Measurements from ENCODE around the gene SLC38A2. TPM values are rescaled to one million over a fixed set of nuclear protein-coding genes. Genes with fewer than 3 reads are reported as not detected.

SLC38A2 gene
- total and polyA plus RNA-seq, 2 donors (not counting 1 experiment from before 2014, with no cell fraction given) = 61.6 to 202 TPM

DNA sequence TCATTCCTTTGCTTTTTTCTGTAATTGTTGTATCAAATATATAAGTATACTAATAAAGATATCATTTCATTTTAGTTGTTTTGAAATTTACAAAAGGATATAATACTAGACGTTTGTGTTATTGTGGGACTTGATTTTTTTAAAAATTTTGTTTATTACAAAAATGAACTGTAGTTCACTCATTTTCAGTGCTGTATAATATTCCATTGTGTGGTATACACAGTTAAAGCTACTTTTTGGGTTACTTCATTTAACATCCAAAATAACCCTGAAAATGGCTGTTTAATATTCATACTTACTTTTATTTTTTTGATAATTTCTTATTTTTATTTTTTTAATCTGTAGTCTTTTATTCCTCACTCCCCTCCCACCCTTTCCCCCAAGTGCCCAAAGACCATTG is 21.4 kb downstream of the SLC38A2 start:
- Histone ChIP-seq H3K4me3 (ENCODE audit: control extremely low read depth in 1 of 5, extremely low read depth in 1 of 5, insufficient read depth in 1 of 5, low read depth in 2 of 5, low read length in 4 of 5) (no peak overlapping the region), H3K27me3 (replicated peaks in 1 of 4; ENCODE audit: control extremely low read depth in 1 of 4, control insufficient read depth in 3 of 4, insufficient read depth in 4 of 4, low read length in 3 of 4) (peaks cover 0 to 4% (median 0%) of the 10 kb centered on the region in 4 experiments), H3K79me2 (ENCODE audit: control insufficient read depth, insufficient read depth, low read length) (no peaks in the 10 kb centered on the region), H3K9ac (ENCODE audit: low read length) (no peak overlapping the region), H3K36me3 (replicated peaks in 1 of 2; ENCODE audit: control extremely low read depth in 1 of 2, control insufficient read depth in 1 of 2, extremely low read depth in 1 of 2, insufficient read depth in 2 of 2, low read length in 1 of 2) (no peaks in the 10 kb centered on the region), H3K27ac (ENCODE audit: low read length in 2 of 2) (no peak overlapping the region), H3K4me1 (ENCODE audit: control insufficient read depth in 2 of 2, insufficient read depth in 2 of 2, low read length in 2 of 2) (no peaks in the 10 kb centered on the region), H2AFZ (ENCODE audit: insufficient read depth, low read depth, low read length, poor library complexity, severe bottlenecking) (no peak overlapping the region), H3K4me2 (replicated peaks; ENCODE audit: low read depth, low read length, poor library complexity, severe bottlenecking) (no peak overlapping the region), H3K9me3 (ENCODE audit: control extremely low read depth in 1 of 3, control insufficient read depth in 2 of 3, insufficient read depth in 1 of 3, low read length in 2 of 3) (no peaks in the 10 kb centered on the region), H4K20me1 (ENCODE audit: control insufficient read depth, insufficient read depth, low read length, poor library complexity, severe bottlenecking) (no peaks in the 10 kb centered on the region)
- intact Hi-C loops (cut with micrococcal nuclease) = no loop called here
- no peak for DNase-seq
- POLR2A ChIA-PET = interaction anchor here (0.6 kb wide), 1 partner anchor 199 kb away, joined by 3 read pairs; no protein-coding TSS in a partner anchor
- Mint-ChIP-seq H3K4me1 (no peaks in the 10 kb centered on the region), H3K9me3 (ENCODE audit: insufficient read depth) (no peaks in the 10 kb centered on the region), H3K27me3 (no peaks in the 10 kb centered on the region), H3K4me3 (no peak overlapping the region), H3K27ac (no peak overlapping the region)
- CTCF ChIA-PET = interaction anchor here (1.3 kb wide), 1 partner anchor 226 kb away, joined by 6 read pairs; no protein-coding TSS in a partner anchor
- no CpG with 5 or more reads among the region's 1 CpG for WGBS (ENCODE audit: insufficient coverage)
- TF ChIP-seq, protein P1, sequence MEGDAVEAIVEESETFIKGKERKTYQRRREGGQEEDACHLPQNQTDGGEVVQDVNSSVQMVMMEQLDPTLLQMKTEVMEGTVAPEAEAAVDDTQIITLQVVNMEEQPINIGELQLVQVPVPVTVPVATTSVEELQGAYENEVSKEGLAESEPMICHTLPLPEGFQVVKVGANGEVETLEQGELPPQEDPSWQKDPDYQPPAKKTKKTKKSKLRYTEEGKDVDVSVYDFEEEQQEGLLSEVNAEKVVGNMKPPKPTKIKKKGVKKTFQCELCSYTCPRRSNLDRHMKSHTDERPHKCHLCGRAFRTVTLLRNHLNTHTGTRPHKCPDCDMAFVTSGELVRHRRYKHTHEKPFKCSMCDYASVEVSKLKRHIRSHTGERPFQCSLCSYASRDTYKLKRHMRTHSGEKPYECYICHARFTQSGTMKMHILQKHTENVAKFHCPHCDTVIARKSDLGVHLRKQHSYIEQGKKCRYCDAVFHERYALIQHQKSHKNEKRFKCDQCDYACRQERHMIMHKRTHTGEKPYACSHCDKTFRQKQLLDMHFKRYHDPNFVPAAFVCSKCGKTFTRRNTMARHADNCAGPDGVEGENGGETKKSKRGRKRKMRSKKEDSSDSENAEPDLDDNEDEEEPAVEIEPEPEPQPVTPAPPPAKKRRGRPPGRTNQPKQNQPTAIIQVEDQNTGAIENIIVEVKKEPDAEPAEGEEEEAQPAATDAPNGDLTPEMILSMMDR (IDR thresholded peaks at IDR 0.05) = no peak
- no peak for TF ChIP-seq EZH2 (IDR thresholded peaks at IDR 0.05; ENCODE audit: borderline replicate concordance, insufficient read depth, low read depth, low read length, poor library complexity, severe bottlenecking)
- no peak for ATAC-seq (ENCODE audit: low read depth)

DNA sequence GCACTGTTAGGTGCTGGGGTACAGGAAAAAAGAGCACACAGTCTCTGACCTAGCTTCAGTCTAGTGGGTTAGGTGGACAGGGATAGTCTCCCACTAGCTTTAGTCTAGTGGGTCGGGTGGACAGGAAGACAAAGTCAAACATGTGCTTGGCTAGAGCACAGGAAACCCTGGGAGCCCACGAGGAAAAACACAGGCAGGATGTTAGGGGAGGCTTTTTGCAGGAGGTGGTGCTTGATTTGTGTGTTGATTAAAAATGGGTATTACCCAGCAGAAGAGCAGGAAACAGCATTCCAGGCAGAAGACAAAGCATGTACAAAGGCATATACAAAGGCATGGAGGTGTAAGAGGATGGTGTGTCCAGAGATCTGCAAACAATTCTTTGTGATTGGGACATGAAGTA is 23.3 kb downstream of the SLC38A2 start:
- no peaks in the 10 kb centered on the region for H3K27me3 Mint-ChIP-seq
- ATAC-seq (ENCODE audit: low read depth) = no peak
- no peaks in the 10 kb centered on the region for H3K9me3 Mint-ChIP-seq (ENCODE audit: insufficient read depth)
- WGBS (ENCODE audit: insufficient coverage) = 10% methylated on average over 2 of the region's 2 CpGs
- H3K4me2 ChIP-seq (replicated peaks; ENCODE audit: low read depth, low read length, poor library complexity, severe bottlenecking) = no peak overlapping the region
- H3K27ac ChIP-seq (ENCODE audit: low read length in 2 of 2) = no peak overlapping the region
- no peaks in the 10 kb centered on the region for H4K20me1 ChIP-seq (ENCODE audit: control insufficient read depth, insufficient read depth, low read length, poor library complexity, severe bottlenecking)
- H3K27ac Mint-ChIP-seq = no peak overlapping the region
- H3K9ac ChIP-seq (ENCODE audit: low read length) = no peak overlapping the region
- no peaks in the 10 kb centered on the region for H3K9me3 ChIP-seq (ENCODE audit: control extremely low read depth in 1 of 3, control insufficient read depth in 2 of 3, insufficient read depth in 1 of 3, low read length in 2 of 3)
- H3K4me1 Mint-ChIP-seq = no peaks in the 10 kb centered on the region
- H3K4me3 ChIP-seq (ENCODE audit: control extremely low read depth in 1 of 5, extremely low read depth in 1 of 5, insufficient read depth in 1 of 5, low read depth in 2 of 5, low read length in 4 of 5) = no peak overlapping the region
- no peak for DNase-seq
- POLR2A ChIA-PET = no interaction called here
- H3K4me1 ChIP-seq (ENCODE audit: control insufficient read depth in 2 of 2, insufficient read depth in 2 of 2, low read length in 2 of 2) = no peaks in the 10 kb centered on the region
- H3K36me3 ChIP-seq (replicated peaks in 1 of 2; ENCODE audit: control extremely low read depth in 1 of 2, control insufficient read depth in 1 of 2, extremely low read depth in 1 of 2, insufficient read depth in 2 of 2, low read length in 1 of 2) = no peaks in the 10 kb centered on the region
- H2AFZ ChIP-seq (ENCODE audit: insufficient read depth, low read depth, low read length, poor library complexity, severe bottlenecking) = no peak overlapping the region
- H3K79me2 ChIP-seq (ENCODE audit: control insufficient read depth, insufficient read depth, low read length) = no peaks in the 10 kb centered on the region
- H3K4me3 Mint-ChIP-seq = no peak overlapping the region
- H3K27me3 ChIP-seq (replicated peaks in 1 of 4; ENCODE audit: control extremely low read depth in 1 of 4, control insufficient read depth in 3 of 4, insufficient read depth in 4 of 4, low read length in 3 of 4) = peaks cover 0 to 4% (median 0%) of the 10 kb centered on the region in 4 experiments
- CTCF ChIA-PET = no interaction called here
- no peak for TF ChIP-seq EZH2 (IDR thresholded peaks at IDR 0.05; ENCODE audit: borderline replicate concordance, insufficient read depth, low read depth, low read length, poor library complexity, severe bottlenecking)
- TF ChIP-seq, protein P1 (IDR thresholded peaks at IDR 0.05) = no peak
- intact Hi-C loops (cut with micrococcal nuclease) = no loop called here
